Mucosa of stomach (tissue), 1 donor: ENCODE results near the gene DESI1.
A peak's percentile ranks its signal among the peaks of the same experiment; 100 is the strongest.
"Not testable (repeated sequence)": the region's sequence is repeated elsewhere in the genome, so short reads cannot be mapped to it uniquely, and the experiment has no call there.

Source experiments
- H3K27me3 ChIP-seq: one replicate; pipeline ENCODE4 v1.7.0; 2013; ENCODE audit warnings: mild to moderate bottlenecking, low read length; ENCODE audit not compliant: control insufficient read depth, insufficient read depth
- H3K36me3 ChIP-seq: one replicate; pipeline ENCODE4 v1.7.0; 2013; ENCODE audit warnings: low read length; ENCODE audit not compliant: control insufficient read depth, insufficient read depth
- H3K4me1 ChIP-seq: one replicate; pipeline ENCODE4 v1.7.0; 2013; ENCODE audit warnings: mild to moderate bottlenecking, low read length; ENCODE audit not compliant: control insufficient read depth, insufficient read depth
- H3K4me3 ChIP-seq: one replicate; pipeline ENCODE4 v1.7.0; 2013; ENCODE audit warnings: low read length
- H3K9ac ChIP-seq: one replicate; pipeline ENCODE4 v1.7.0; 2013; ENCODE audit warnings: mild to moderate bottlenecking, low read length, moderate library complexity
- H3K9me3 ChIP-seq: one replicate; pipeline ENCODE4 v1.7.0; 2013; ENCODE audit warnings: mild to moderate bottlenecking, low read length, moderate library complexity; ENCODE audit not compliant: control insufficient read depth
- donor health status: Pancreatic carcinoma.

Gene DESI1

GRCh38 chr22:41563051-41563711 lies 57.7 kb downstream of the DESI1 start:
- Histone ChIP-seq H3K4me1 (no peaks in the 10 kb centered on the region), H3K9ac (no peak overlapping the region), H3K9me3 (no peaks in the 10 kb centered on the region), H3K27me3 (peaks cover 3% of the 10 kb centered on the region), H3K36me3 (no peaks in the 10 kb centered on the region), H3K4me3 (no peak overlapping the region)

DNA sequence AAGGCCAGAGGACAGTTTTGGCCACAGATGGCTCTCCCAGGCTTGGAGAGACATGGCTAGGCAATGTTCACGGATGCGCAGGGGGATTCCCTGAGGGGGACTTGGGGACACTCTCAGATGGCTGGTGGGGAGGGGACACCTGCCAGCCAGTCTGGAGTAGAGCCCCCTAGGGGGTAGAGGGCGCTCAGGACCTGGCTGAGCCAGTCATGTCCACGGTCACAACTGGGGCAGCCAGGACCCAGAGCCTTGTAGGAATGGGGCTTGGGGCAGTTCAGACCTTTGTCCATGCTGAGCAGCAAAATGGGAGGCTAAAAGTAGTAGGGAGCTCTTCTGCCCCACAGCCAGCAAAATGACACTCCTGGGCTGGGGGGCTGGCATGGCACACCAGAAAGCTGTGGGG lies 58.4 kb downstream of the DESI1 start:
- H3K4me1 ChIP-seq: peaks cover 4% of the 10 kb centered on the region
- no peaks in the 10 kb centered on the region for H3K9me3 ChIP-seq
- no peaks in the 10 kb centered on the region for H3K36me3 ChIP-seq
- no peak overlapping the region for H3K4me3 ChIP-seq
- peaks cover 3% of the 10 kb centered on the region for H3K27me3 ChIP-seq
- H3K9ac ChIP-seq: no peak overlapping the region

- no peak overlapping the region for H3K4me3 ChIP-seq
- peaks cover 9% of the 10 kb centered on the region for H3K4me1 ChIP-seq
- H3K27me3 ChIP-seq: peaks cover 3% of the 10 kb centered on the region
- no peaks in the 10 kb centered on the region for H3K36me3 ChIP-seq
- no peaks in the 10 kb centered on the region for H3K9me3 ChIP-seq
- H3K9ac ChIP-seq: peak overlapping the region; percentile 47
Measured at GRCh38 chr22:41561788-41562187, 59.1 kb downstream of the DESI1 start.

DNA sequence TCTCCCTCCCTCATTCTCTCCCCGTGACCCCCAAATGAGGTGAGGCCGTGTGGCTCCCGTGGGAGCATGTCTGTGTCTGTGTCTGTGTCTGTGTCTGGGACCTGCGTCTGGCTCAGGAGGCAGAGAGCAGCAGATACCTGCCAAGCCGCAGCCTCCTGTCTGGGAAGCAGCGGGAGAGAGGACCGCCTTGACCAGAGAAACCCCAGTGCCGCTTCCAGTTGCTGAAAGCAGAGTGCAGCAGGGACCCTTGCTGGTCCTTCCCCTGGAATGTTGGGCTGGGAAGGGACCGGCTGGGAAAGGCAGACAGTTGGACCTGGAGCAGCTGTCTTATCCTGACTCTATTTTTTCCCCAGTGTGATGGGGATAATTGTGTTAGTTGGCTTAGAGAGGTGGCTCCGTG lies 59.5 kb downstream of the DESI1 start:
- Histone ChIP-seq H3K27me3 (peaks cover 3% of the 10 kb centered on the region), H3K9ac (peak overlapping the region; percentile 47), H3K4me1 (peaks cover 9% of the 10 kb centered on the region), H3K36me3 (no peaks in the 10 kb centered on the region), H3K9me3 (no peaks in the 10 kb centered on the region), H3K4me3 (no peak overlapping the region)

- H3K9me3 ChIP-seq: no peaks in the 10 kb centered on the region
- no peaks in the 10 kb centered on the region for H3K36me3 ChIP-seq
- no peak overlapping the region for H3K4me3 ChIP-seq
- H3K27me3 ChIP-seq: peaks cover 3% of the 10 kb centered on the region
- H3K9ac ChIP-seq: no peak overlapping the region
- H3K4me1 ChIP-seq: peaks cover 9% of the 10 kb centered on the region
Measured at GRCh38 chr22:41560095-41560471, 60.8 kb downstream of the DESI1 start.

DNA sequence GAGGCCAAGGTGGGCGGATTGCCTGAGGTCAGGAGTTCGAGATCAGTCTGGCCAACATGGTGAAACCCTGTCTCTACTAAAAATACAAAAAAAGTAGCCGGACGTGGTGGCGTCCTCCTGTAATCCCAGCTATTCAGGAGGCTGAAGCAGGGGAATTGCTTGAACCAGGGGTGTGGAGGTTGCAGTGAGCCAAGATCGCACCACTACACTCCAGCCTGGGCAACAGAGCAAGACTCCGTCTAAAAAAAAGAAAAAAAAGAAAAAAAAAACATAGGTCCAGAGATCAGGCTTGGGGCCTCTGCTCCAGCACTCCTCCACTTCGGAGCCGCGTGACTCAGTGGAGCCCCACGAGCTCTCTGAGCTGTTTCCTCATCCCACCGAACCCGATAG lies 62.6 kb downstream of the DESI1 start:
- H3K9ac ChIP-seq, H3K4me3 ChIP-seq, H3K36me3 ChIP-seq, H3K4me1 ChIP-seq, H3K9me3 ChIP-seq, H3K27me3 ChIP-seq: not testable (repeated sequence)

- Histone ChIP-seq H3K9me3 (no peaks in the 10 kb centered on the region), H3K9ac (no peak overlapping the region), H3K27me3 (peaks cover 3% of the 10 kb centered on the region), H3K4me3 (no peak overlapping the region), H3K36me3 (no peaks in the 10 kb centered on the region), H3K4me1 (peaks cover 9% of the 10 kb centered on the region)
Measured at GRCh38 chr22:41557401-41558240, 63.2 kb downstream of the DESI1 start.

DNA sequence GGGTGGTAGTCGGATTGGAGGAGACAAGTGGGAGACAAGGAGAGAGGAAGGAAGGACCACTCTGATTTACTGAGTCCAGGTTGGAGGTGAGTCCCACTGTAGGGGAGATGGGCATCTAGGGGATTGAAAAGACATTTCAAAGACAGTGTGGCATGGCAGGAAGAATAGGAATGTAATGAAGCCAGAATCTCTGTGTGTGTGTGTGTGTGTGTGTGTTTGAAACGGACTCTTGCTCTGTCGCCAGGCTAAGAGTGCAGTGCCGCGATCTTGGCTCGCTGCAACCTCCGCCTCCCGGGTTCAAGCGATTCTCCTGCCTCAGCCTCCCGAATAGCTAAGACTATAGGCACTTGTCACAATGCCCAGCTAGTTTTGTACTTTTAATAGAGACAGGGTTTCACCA lies 64.3 kb downstream of the DESI1 start:
- H3K4me3 ChIP-seq: no peak overlapping the region
- H3K9me3 ChIP-seq: no peaks in the 10 kb centered on the region
- H3K4me1 ChIP-seq: peaks cover 9% of the 10 kb centered on the region
- H3K27me3 ChIP-seq: peaks cover 1% of the 10 kb centered on the region
- H3K36me3 ChIP-seq: no peaks in the 10 kb centered on the region
- no peak overlapping the region for H3K9ac ChIP-seq

DNA sequence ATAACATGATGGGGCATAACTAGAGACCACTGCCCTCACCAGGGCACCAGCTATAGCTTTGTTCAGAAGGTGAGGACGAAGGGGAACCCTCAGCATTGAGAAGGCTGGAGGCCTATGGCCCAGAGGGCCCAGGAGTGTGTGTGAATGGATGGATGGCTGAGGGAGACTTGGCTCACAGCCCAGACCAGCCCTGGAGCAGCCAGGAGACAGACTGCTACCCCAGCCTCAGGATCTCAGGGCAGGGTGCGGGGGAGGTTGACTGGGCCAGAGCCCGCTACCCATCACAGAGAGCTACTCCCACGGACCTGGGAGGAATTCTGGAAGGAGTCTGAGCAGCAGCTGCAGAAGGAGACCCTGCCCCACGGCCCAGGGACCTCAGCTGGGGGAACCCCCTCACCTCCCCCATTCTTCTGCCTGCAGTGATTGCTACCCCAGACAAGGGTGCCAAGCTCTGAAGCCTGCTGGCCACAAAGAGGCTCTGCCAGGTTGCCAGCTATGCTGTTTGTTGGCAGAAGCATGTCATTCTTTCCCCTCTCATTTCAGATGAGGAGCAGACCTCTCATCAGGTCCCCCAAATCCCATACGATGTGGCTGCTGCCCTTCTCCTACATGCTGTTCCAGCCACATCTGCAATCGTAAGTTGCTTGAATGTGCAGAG lies 65.4 kb downstream of the DESI1 start:
- Histone ChIP-seq H3K9ac (no peak overlapping the region), H3K9me3 (no peaks in the 10 kb centered on the region), H3K27me3 (no peaks in the 10 kb centered on the region), H3K36me3 (no peaks in the 10 kb centered on the region), H3K4me1 (peaks cover 9% of the 10 kb centered on the region), H3K4me3 (no peak overlapping the region)

GRCh38 chr22:41551877-41552582 lies 68.8 kb downstream of the DESI1 start:
- no peaks in the 10 kb centered on the region for H3K36me3 ChIP-seq
- H3K4me3 ChIP-seq: no peak overlapping the region
- H3K9me3 ChIP-seq: no peaks in the 10 kb centered on the region
- no peak overlapping the region for H3K9ac ChIP-seq
- H3K4me1 ChIP-seq: peaks cover 2% of the 10 kb centered on the region
- no peaks in the 10 kb centered on the region for H3K27me3 ChIP-seq

DNA sequence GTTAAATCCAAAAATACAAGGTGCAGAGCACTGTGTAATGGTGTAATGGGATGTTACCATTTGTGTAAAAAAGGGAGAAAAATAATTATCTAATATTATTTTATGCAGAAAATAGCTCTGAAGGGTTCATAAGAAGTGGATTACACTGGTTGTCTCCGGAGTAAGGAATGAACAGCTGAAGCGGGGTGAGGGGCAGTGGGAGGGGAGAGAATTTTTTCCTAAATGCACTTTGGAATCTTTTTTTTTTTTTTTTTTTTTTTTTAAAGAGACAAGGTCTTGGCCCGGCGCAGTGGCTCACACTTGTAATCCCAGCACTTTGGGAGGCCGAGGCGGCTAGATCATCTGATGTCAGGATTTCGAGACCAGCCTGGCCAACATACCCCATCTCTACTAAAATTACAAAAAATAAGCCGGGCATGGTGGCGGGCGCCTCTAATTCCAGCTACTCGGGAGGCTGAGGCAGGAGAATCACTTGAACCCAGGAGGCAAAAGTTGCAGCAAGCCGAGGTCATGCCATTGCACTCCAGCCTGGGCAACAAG lies 69.8 kb downstream of the DESI1 start:
- Histone ChIP-seq H3K4me1 (no peaks in the 10 kb centered on the region), H3K36me3 (no peaks in the 10 kb centered on the region)

More for the DNA sequence above, 69.8 kb downstream of the DESI1 start:
- Histone ChIP-seq H3K4me3 (no peak overlapping the region), H3K27me3 (no peaks in the 10 kb centered on the region), H3K9me3 (no peaks in the 10 kb centered on the region), H3K9ac (no peak overlapping the region)
